Astrocyte (in vitro differentiated cells and primary cell): ENCODE results near the gene HES5. TPM values are rescaled to one million over a fixed set of nuclear protein-coding genes. Genes with fewer than 3 reads are reported as not detected.

Experiments used
- DNase-seq: peaks from one replicate; pipeline ENCODE4 v3.0.0-alpha.2; 2010; ENCODE audit warnings: low read depth
- FAIRE-seq: peaks from 2 replicates; lab custom pipeline; 2011; peaks lifted over from hg19 to GRCh38; lab: Jason Lieb, UNC
- H2AFZ ChIP-seq: 2 replicates; pipeline ENCODE4 v1.6.0; 2012; ENCODE audit warnings: low read depth, low read length, inconsistent platforms
- H3K27ac ChIP-seq: 2 replicates; pipeline ENCODE4 v1.5.1; 2011; ENCODE audit warnings: low read depth, low read length, inconsistent platforms
- H3K27me3 ChIP-seq: 2 replicates; pipeline ENCODE4 v1.6.0; 2011; ENCODE audit warnings: low read length, inconsistent platforms; ENCODE audit not compliant: insufficient read depth
- H3K36me3 ChIP-seq: 2 replicates; pipeline ENCODE4 v1.5.1; 2011; ENCODE audit warnings: low read length, inconsistent platforms; ENCODE audit not compliant: insufficient read depth
- H3K4me1 ChIP-seq: 2 replicates; pipeline ENCODE4 v1.5.1; 2011; ENCODE audit warnings: low read length, inconsistent platforms; ENCODE audit not compliant: insufficient read depth
- H3K4me2 ChIP-seq: 2 replicates; pipeline ENCODE4 v1.6.0; 2012; ENCODE audit warnings: low read length, inconsistent platforms
- H3K4me3 ChIP-seq: 2 replicates; pipeline ENCODE4 v1.5.1; 2011; ENCODE audit warnings: low read depth, mild to moderate bottlenecking, low read length, inconsistent platforms; ENCODE audit not compliant: insufficient read depth
- H3K79me2 ChIP-seq: 2 replicates; pipeline ENCODE4 v1.6.0; 2012; ENCODE audit warnings: mild to moderate bottlenecking, low read length, inconsistent platforms; ENCODE audit not compliant: insufficient read depth
- H3K9ac ChIP-seq: 2 replicates; pipeline ENCODE4 v1.6.0; 2012; ENCODE audit warnings: mild to moderate bottlenecking, low read length, inconsistent platforms
- H3K9me3 ChIP-seq: 2 replicates; pipeline ENCODE4 v1.5.1; 2012; ENCODE audit warnings: low read depth, mild to moderate bottlenecking, low read length, inconsistent platforms; ENCODE audit not compliant: insufficient read depth
- H4K20me1 ChIP-seq: 2 replicates; pipeline ENCODE4 v1.6.0; 2012; ENCODE audit warnings: low read length, inconsistent platforms; ENCODE audit not compliant: insufficient read depth
- H3K27ac Mint-ChIP-seq: one replicate; pipeline ENCODE4 v1.8.0; 2021; ENCODE audit warnings: mild to moderate bottlenecking, mixed read lengths; ENCODE audit not compliant: unreplicated experiment
- H3K27me3 Mint-ChIP-seq: one replicate; pipeline ENCODE4 v1.8.0; 2021; ENCODE audit warnings: low read depth, mixed read lengths; ENCODE audit not compliant: unreplicated experiment
- H3K36me3 Mint-ChIP-seq: one replicate; pipeline ENCODE4 v1.8.0; 2021; ENCODE audit warnings: low read depth, mixed read lengths; ENCODE audit not compliant: unreplicated experiment
- H3K4me1 Mint-ChIP-seq: one replicate; pipeline ENCODE4 v1.8.0; 2021; ENCODE audit warnings: low read depth, mixed read lengths; ENCODE audit not compliant: unreplicated experiment
- H3K4me3 Mint-ChIP-seq: one replicate; pipeline ENCODE4 v1.8.0; 2021; ENCODE audit warnings: mild to moderate bottlenecking, moderate library complexity, mixed read lengths; ENCODE audit not compliant: unreplicated experiment
- H3K9me3 Mint-ChIP-seq: one replicate; pipeline ENCODE4 v1.8.0; 2021; ENCODE audit warnings: mild to moderate bottlenecking, mixed read lengths; ENCODE audit not compliant: unreplicated experiment
- EZH2 ChIP-seq: IDR thresholded peaks from 2 replicates; pipeline ENCODE4 v1.6.1; 2012; ENCODE audit warnings: mild to moderate bottlenecking, low read length, inconsistent platforms; ENCODE audit not compliant: insufficient read depth
- total RNA-seq: library from RNA; stranded (reverse); gene quantifications from 2 replicates; pipeline ENCODE4 v1.2.1, GENCODE V29; 2021
- TF ChIP-seq, protein P1 (sequence below): IDR thresholded peaks from 2 replicates; pipeline ENCODE4 v1.5.1; 2011; ENCODE audit warnings: low read depth, mild to moderate bottlenecking, inconsistent platforms, low read length, moderate library complexity; ENCODE audit not compliant: insufficient read depth

The HES5 gene
- total RNA-seq, 1 donor from 2014 or later = not detected

DNA sequence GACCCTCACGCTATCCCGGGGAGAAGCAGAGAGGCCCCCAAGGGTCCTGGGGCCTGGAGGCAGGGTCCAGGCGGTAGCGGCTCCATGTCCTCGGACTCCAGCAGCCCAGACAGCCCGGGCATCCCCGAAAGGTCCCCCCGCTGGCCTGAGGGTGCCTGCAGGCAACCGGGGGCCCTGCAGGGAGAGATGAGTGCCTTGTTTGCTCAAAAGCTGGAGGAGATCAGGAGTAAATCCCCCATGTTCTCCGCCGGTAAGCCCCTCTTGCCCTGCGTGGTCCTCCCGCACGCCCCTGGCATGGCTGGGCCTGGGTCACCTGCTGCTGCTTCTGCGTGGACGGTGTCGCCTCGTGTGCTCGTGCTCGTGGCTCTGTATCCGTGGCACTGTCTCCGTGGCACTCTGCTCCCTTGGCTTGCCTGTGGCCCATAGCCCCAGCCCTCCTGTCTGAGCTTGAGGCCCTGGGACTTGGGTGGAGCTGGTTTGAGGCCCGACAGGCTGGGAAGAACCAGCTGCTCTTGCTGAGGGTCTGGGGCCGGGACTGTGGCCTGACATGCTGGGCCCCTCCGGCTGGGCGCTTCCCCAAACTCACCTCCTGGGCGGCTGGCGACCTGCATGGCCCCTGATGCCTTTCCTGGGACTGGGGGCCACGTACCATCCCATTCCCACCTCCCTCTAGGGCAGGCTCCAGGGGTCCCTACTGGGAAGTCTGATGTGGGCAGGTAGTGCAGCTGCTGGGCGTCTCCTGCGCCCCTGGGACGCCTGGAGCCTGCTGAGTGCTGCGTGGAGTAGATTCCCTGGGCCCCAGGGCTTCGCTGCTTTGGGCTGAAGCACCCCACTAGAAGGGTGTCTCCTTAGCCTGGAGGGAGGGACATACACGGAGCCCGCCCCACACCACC is 27.2 kb downstream of the HES5 start:
- no peak overlapping the region for H3K9ac ChIP-seq
- H3K36me3 ChIP-seq = no peaks in the 10 kb centered on the region
- H3K27me3 Mint-ChIP-seq = no peaks in the 10 kb centered on the region
- H3K27ac Mint-ChIP-seq = no peak overlapping the region
- H3K27ac ChIP-seq = no peak overlapping the region
- FAIRE-seq (no peak), DNase-seq (no peak)
- peaks cover 15% of the 10 kb centered on the region for H4K20me1 ChIP-seq
- TF ChIP-seq, protein P1, sequence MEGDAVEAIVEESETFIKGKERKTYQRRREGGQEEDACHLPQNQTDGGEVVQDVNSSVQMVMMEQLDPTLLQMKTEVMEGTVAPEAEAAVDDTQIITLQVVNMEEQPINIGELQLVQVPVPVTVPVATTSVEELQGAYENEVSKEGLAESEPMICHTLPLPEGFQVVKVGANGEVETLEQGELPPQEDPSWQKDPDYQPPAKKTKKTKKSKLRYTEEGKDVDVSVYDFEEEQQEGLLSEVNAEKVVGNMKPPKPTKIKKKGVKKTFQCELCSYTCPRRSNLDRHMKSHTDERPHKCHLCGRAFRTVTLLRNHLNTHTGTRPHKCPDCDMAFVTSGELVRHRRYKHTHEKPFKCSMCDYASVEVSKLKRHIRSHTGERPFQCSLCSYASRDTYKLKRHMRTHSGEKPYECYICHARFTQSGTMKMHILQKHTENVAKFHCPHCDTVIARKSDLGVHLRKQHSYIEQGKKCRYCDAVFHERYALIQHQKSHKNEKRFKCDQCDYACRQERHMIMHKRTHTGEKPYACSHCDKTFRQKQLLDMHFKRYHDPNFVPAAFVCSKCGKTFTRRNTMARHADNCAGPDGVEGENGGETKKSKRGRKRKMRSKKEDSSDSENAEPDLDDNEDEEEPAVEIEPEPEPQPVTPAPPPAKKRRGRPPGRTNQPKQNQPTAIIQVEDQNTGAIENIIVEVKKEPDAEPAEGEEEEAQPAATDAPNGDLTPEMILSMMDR = no peak
- no peak for TF ChIP-seq EZH2
- H3K9me3 Mint-ChIP-seq = no peaks in the 10 kb centered on the region
- no peaks in the 10 kb centered on the region for H3K27me3 ChIP-seq
- no peaks in the 10 kb centered on the region for H3K4me1 Mint-ChIP-seq
- no peaks in the 10 kb centered on the region for H3K4me1 ChIP-seq
- no peaks in the 10 kb centered on the region for H3K9me3 ChIP-seq
- H3K4me3 Mint-ChIP-seq = no peak overlapping the region
- no peak overlapping the region for H2AFZ ChIP-seq
- H3K79me2 ChIP-seq = no peaks in the 10 kb centered on the region
- no peak overlapping the region for H3K4me2 ChIP-seq
- no peak overlapping the region for H3K4me3 ChIP-seq
- no peaks in the 10 kb centered on the region for H3K36me3 Mint-ChIP-seq

- Histone ChIP-seq H3K36me3 (no peaks in the 10 kb centered on the region), H3K27ac (no peak overlapping the region), H3K9ac (no peak overlapping the region), H3K4me2 (no peak overlapping the region), H3K4me1 (no peaks in the 10 kb centered on the region), H2AFZ (no peak overlapping the region), H3K9me3 (no peaks in the 10 kb centered on the region), H4K20me1 (peaks cover 8% of the 10 kb centered on the region), H3K79me2 (no peaks in the 10 kb centered on the region), H3K4me3 (no peak overlapping the region), H3K27me3 (no peaks in the 10 kb centered on the region)
- Mint-ChIP-seq H3K36me3 (no peaks in the 10 kb centered on the region), H3K27ac (no peak overlapping the region), H3K27me3 (no peaks in the 10 kb centered on the region), H3K9me3 (no peaks in the 10 kb centered on the region), H3K4me1 (no peaks in the 10 kb centered on the region), H3K4me3 (no peak overlapping the region)
- no peak for DNase-seq
- no peak for FAIRE-seq
- no peak for TF ChIP-seq EZH2
- TF ChIP-seq, protein P1 = no peak
Observed at GRCh38 chr1:2502210-2502609, 27.9 kb downstream of the HES5 start.

GRCh38 chr1:2501820-2502119 is 28.3 kb downstream of the HES5 start:
- no peaks in the 10 kb centered on the region for H3K36me3 Mint-ChIP-seq
- no peaks in the 10 kb centered on the region for H3K36me3 ChIP-seq
- no peaks in the 10 kb centered on the region for H3K9me3 Mint-ChIP-seq
- no peak for FAIRE-seq
- H3K4me2 ChIP-seq = no peak overlapping the region
- H3K79me2 ChIP-seq = no peaks in the 10 kb centered on the region
- H2AFZ ChIP-seq = no peak overlapping the region
- peaks cover 3% of the 10 kb centered on the region for H4K20me1 ChIP-seq
- no peak for TF ChIP-seq EZH2
- TF ChIP-seq, protein P1 = no peak
- no peak overlapping the region for H3K27ac ChIP-seq
- no peaks in the 10 kb centered on the region for H3K9me3 ChIP-seq
- H3K4me3 Mint-ChIP-seq = no peak overlapping the region
- H3K4me3 ChIP-seq = no peak overlapping the region
- no peaks in the 10 kb centered on the region for H3K27me3 ChIP-seq
- no peak for DNase-seq
- H3K27me3 Mint-ChIP-seq = peaks cover 2% of the 10 kb centered on the region
- H3K27ac Mint-ChIP-seq = no peak overlapping the region
- no peaks in the 10 kb centered on the region for H3K4me1 Mint-ChIP-seq
- H3K4me1 ChIP-seq = no peaks in the 10 kb centered on the region
- H3K9ac ChIP-seq = no peak overlapping the region
